Measurements from ENCODE around the gene MAX.

- TF ChIP-seq, protein P1, sequence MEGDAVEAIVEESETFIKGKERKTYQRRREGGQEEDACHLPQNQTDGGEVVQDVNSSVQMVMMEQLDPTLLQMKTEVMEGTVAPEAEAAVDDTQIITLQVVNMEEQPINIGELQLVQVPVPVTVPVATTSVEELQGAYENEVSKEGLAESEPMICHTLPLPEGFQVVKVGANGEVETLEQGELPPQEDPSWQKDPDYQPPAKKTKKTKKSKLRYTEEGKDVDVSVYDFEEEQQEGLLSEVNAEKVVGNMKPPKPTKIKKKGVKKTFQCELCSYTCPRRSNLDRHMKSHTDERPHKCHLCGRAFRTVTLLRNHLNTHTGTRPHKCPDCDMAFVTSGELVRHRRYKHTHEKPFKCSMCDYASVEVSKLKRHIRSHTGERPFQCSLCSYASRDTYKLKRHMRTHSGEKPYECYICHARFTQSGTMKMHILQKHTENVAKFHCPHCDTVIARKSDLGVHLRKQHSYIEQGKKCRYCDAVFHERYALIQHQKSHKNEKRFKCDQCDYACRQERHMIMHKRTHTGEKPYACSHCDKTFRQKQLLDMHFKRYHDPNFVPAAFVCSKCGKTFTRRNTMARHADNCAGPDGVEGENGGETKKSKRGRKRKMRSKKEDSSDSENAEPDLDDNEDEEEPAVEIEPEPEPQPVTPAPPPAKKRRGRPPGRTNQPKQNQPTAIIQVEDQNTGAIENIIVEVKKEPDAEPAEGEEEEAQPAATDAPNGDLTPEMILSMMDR (IDR thresholded peaks at IDR 0.05): no peak
- TF ChIP-seq POLR2AphosphoS5 (IDR thresholded peaks at IDR 0.05): no peak
These were observed 75.1 kb downstream of the MAX start for GRCh38 chr14:65027127-65027799.

Data from upper lobe of left lung (tissue), 4 donors.